ENCODE measurements around the gene HOXD9.

Gene HOXD9

DNA sequence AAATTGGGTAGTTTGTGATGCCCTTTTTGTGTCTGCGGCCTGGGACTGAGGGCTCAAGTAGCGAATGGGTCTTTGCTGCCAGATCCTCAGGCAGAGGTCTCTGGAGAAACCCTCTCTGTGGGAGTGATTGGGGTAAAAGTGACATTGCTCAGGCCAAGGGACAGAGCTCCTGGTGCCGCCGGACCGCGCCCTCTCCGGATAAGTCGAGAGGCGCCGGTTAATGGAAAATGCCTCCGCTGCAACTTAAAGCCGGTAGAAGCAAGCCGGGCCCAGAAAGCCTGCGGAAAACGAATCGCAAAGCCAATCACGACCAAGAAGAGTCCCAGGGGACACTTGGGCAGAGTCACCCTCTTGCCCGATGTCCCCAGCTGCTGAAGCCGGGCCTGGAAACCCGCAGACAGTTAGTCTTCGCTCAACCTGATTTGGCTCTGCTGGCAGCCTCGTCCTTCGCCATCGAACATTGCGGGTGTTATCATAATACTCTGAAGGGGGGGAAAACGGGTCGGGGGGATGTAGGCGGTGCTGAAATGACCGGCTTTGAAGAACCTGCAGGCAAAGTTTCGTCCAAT lies 23.3 kb upstream of the HOXD9 start:
- no peak for DNase-seq

GRCh38 chr2:176099728-176100546 lies 22.6 kb upstream of the HOXD9 start, which contains the start of gene HOXD12:
Gene HOXD12 (plus strand): TSS chr2:176099795. CDS start chr2:176099802, 7 bp downstream.
- no peak for DNase-seq

- no peak for DNase-seq
These were observed 21.9 kb upstream of the HOXD9 start for GRCh38 chr2:176100547-176101140.

DNA sequence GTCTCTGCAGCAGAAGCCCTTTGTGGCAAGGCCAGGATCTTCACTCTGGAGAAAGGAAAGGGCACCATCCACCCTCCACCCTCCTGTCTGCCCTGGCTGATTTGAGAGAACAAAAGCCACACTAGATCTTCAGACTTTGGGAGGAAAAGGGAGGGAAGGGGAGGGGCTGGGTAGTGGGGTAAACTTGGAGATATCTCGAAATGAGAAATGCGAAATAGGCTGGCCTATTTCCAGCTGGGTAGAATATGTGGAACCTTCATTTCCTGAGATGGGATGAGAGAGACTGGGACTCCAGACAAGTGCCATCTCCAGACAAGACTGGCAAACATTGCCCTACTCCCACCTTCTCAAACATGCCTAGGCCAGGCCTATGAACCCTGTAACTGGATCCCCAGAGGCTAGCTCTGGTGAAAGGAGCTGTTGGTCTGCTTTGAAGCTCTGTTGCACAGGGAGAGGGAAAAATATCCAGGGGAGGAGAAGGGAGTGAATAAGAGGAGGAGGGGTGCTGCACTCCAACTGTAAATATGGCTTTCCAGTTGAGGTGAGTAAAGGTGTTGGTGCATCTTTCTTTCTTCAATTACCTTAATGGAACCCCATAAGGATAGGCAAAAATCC lies 21.2 kb upstream of the HOXD9 start:
- no peak for DNase-seq

- DNase-seq = no peak
These were observed 20.7 kb upstream of the HOXD9 start for GRCh38 chr2:176101842-176102241.

DNA sequence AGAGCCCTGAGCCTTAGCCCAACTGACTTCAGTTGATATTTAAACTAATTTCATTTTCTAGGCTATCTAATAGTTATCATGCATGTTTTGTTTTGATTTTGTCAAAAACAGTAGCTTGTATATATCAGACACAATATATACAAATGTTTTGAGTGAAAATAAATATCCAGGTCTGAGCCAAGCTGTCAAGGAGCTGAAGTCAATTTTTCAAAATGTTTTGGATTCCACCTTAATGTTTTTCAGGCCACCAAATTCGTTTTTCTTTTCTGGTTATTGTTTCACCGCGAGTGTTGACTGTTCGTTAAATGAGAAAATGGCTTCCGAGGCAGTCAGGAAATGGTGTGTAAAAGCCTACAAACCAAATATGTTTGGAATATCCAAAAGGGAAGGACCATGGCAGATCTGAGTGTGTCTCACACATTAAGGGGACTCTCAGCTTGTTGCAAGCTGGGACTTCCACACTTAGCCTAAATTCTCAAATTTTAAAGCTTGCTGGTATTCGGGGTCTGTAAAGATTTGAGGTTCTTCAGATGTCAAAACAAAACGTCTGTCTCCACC lies 20.1 kb upstream of the HOXD9 start:
- no peak for DNase-seq

GRCh38 chr2:176103194-176103593 lies 19.3 kb upstream of the HOXD9 start:
- no peak for DNase-seq

- DNase-seq = no peak
These were observed 18.7 kb upstream of the HOXD9 start for GRCh38 chr2:176103742-176104315.

- DNase-seq = no peak
These were observed 18.0 kb upstream of the HOXD9 start for GRCh38 chr2:176104316-176105077.

DNA sequence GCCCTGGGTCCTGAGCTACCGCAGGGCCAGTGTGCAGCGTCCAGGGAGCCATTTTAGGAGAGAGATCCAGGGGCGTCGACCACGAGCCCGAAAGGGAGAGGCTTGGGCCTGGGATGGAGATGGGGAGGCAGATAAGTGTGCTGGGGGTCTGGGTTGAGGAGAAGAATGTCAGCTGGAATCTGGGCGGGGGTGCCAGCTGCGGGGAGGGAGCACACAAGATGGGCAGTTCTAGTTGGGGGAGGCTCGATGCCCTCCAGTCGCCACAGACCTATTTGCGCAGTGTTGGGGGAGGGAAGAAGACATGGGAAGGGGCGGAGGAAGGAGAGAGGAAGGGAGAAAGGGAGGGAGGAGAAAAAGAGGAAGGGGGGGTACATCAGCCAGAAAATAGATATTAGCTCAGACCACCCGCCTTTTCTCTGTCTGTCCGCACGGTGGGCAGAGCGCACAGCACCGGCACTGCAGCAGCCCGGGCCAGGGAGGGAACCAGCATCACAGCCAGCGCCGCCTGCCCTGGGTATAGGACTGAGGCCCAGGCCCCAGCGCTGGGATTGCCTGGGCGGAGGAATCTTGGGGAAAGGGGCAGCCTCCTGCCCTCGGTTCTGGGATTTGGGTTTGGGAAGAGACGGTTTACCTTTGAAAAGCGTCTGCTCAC lies 17.3 kb upstream of the HOXD9 start:
- DNase-seq = no peak

DNA sequence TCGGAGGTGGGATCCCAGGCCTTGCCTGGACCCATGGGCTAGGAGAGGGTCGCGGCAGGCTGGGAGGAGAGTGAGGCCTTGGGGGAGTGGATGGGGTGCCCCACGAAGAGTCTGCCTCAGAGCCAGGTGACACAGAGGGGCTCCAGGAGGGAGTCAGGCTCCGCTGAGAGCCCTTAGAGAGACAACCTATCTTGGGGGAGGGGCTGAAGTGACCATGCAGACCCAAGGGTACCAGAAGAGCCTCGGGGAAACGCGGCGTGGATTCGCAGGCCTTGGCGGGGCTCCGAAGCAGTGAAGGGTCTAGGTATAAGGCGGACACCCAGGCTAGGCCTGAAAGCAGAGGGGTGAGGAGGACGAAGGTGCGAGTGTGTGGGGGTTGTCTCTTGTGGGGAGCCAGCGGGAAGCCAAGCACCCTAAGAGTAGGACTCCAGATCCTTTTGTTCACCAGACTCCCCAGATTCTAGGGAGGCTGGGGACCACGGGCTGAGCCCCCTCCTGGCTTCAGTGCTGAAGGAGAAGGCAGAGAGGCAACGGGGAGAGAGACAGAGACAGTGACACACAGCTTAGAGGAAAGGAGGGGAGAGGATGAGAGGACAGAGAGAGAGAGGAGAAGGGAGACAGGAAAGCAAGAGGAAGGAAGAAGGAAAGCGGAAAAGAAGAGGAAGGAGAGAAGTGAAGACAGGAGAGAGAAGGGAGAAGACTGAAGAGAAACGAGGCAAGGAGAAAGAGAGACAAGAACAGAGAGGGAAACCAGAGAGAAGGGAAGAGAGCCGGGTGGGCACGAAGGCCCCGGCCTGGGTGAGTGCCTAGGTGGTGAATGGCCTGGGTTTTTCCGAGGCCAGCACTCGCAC lies 16.6 kb upstream of the HOXD9 start:
- no peak for DNase-seq

GRCh38 chr2:176106581-176107539 lies 15.7 kb upstream of the HOXD9 start, which contains the start of gene HOXD11:
Gene HOXD11 (plus strand): TSS chr2:176107280. CDS start chr2:176107356, 76 bp downstream.
- DNase-seq = no peak

GRCh38 chr2:176107731-176108181 lies 14.8 kb upstream of the HOXD9 start:
- DNase-seq = no peak

- no peak for DNase-seq
These were observed 13.2 kb upstream of the HOXD9 start for GRCh38 chr2:176109192-176109901.

DNA sequence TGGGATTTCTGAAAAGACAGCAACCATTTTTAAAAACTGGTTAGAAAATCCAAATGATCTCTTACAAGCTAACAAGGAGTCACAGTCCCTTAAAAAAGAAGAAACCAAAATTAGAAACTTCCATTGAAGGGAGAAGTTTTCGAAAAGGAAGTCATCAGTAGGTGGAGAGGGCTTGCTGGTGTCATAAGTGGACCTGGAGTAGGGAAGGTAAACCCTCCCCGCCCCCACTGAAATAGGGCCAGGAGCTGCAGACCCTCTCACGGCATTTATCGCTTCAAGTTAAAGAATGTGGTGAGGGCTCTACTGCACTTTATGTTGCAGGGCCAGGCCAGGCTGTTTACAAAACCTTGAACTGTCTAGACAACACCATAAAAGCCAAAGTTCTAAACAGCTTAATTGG lies 12.6 kb upstream of the HOXD9 start:
- DNase-seq = no peak

DNA sequence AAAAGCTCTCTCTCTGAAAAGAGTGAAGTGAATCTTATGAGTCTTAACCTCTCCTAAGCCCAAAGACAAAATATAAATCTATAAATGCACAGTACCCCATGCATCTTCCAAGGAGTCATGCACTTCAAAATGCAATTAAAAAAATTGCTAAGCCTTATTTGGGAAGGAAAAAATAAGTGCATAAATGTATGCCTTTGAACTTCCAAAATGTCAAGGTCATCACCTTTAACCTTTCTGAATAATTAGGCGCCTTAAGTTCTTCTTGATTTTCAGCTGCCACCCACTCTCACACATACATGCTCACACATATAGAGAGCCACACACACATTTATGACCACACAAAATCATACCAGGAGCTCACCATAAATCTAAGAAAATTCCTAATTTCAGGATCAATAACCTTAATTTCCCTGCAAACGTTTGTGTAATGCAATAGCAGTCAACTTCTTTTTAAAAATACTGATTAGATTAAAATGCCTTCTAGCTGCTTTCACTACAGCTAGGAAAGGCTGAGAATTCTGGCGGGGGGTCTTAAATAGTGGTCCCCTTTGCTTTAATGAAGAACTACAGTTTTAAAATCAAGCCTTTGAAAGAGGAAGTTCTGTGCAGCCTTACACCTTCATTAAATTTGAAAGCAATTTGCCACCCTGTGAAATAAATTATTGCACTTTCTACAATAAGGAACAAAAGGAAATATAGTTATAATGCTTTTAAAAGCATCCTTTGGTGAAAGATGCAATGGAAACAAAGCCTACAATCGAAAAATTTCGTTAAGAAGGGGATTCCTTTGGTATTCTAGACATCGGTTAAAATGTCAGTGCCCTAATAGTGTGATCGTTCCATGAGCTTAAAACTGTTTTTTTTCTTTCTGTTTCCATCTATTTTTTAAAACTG lies 11.9 kb upstream of the HOXD9 start:
- no peak for DNase-seq

- DNase-seq = no peak
These were observed 11.2 kb upstream of the HOXD9 start for GRCh38 chr2:176111309-176111663.

Data from CD4-positive, alpha-beta T cell treated with Interleukin-17A for 1 hour (primary cell).